HG02840 (cell line): ENCODE results near the gene TBC1D16.

Experiments used
- ATAC-seq: cut with Tn5 transposase; IDR thresholded peaks from one replicate; pipeline ENCODE4 v1.9.1; 2021; ENCODE audit warnings: mild to moderate bottlenecking, moderate library complexity, moderate number of reproducible peaks; ENCODE audit not compliant: unreplicated experiment, low FRiP score

Gene TBC1D16

GRCh38 chr17:80035687-80035936 is at the start of gene TBC1D16:
Gene TBC1D16, minus strand, starts transcription at chr17:80035872. Its CDS starts 22,325 bp downstream, at chr17:80013547.
- ATAC-seq = no peak

GRCh38 chr17:80084773-80085172 is 49.1 kb upstream of the TBC1D16 start:
- no peak for ATAC-seq

- no peak for ATAC-seq
Observed at GRCh38 chr17:80083136-80083661, 47.5 kb upstream of the TBC1D16 start.

GRCh38 chr17:80082403-80083135 is 46.9 kb upstream of the TBC1D16 start:
- ATAC-seq = no peak

- ATAC-seq = no peak
Observed at GRCh38 chr17:80081596-80081995, 45.9 kb upstream of the TBC1D16 start.

- ATAC-seq = no peak
Observed at GRCh38 chr17:80080081-80080480, 44.4 kb upstream of the TBC1D16 start.

- ATAC-seq = no peak
Observed at GRCh38 chr17:80072410-80072809, 36.7 kb upstream of the TBC1D16 start.

- no peak for ATAC-seq
Observed at GRCh38 chr17:80071116-80071841, 35.6 kb upstream of the TBC1D16 start.

GRCh38 chr17:80070375-80071115 is 34.9 kb upstream of the TBC1D16 start:
- ATAC-seq = no peak

GRCh38 chr17:80068301-80069222 is 32.9 kb upstream of the TBC1D16 start:
- no peak for ATAC-seq

- no peak for ATAC-seq
Observed at GRCh38 chr17:80067393-80067986, 31.8 kb upstream of the TBC1D16 start.

- ATAC-seq = no peak
Observed at GRCh38 chr17:80065478-80066170, 30.0 kb upstream of the TBC1D16 start.

- ATAC-seq = no peak
Observed at GRCh38 chr17:80064696-80065095, 29.0 kb upstream of the TBC1D16 start.

- no peak for ATAC-seq
Observed at GRCh38 chr17:80063830-80064585, 28.3 kb upstream of the TBC1D16 start.

- no peak for ATAC-seq
Observed at GRCh38 chr17:80061421-80061820, 25.7 kb upstream of the TBC1D16 start.

GRCh38 chr17:80060644-80061043 is 25.0 kb upstream of the TBC1D16 start:
- ATAC-seq = no peak

- no peak for ATAC-seq
Observed at GRCh38 chr17:80058311-80058955, 22.8 kb upstream of the TBC1D16 start.

- ATAC-seq = no peak
Observed at GRCh38 chr17:80055597-80055996, 19.9 kb upstream of the TBC1D16 start.
